K562 (cell line): Measurements from ENCODE around the gene SDCCAG8. TPM values are rescaled to one million over a fixed set of nuclear protein-coding genes. Genes with fewer than 3 reads are reported as not detected.

Experiments
- ATAC-seq: fragments of 200-7000 bp; cut with Tn5 transposase; 3 replicates; pipeline ENCODE4 v1.9.1; 2020; ENCODE audit warnings: moderate library complexity
- Bru-seq: library from RNA; stranded (reverse); fragments of 400-500 nt; gene quantifications from one replicate; lab custom pipeline; 2021; lab: Mats Ljungman, UMichigan
- BruChase-seq, 2 experiments: library from RNA; stranded (reverse); fragments of 400-500 nt; gene quantifications; one replicate each; lab custom pipeline; 2021; lab: Mats Ljungman, UMichigan
- BruUV-seq: library from RNA; stranded (reverse); fragments of 400-500 nt; replicated peaks from 2 replicates; lab custom pipeline; 2021; lab: Mats Ljungman, UMichigan
- CTCF ChIA-PET: fragments of 300-600 bp; formaldehyde crosslinking; extraction: SDS; loops from one replicate; lab custom pipeline; 2021; ENCODE audit warnings: low intra/inter-chr PET ratio; lab: Yijun Ruan, JAX
- POLR2A ChIA-PET: fragments of 300-600, 350-650 bp; sonication (Branson Sonifier 250); formaldehyde crosslinking; extraction: SDS; loops from one replicate; lab custom pipeline; 2021; ENCODE audit warnings: antibody characterized with exemption, inconsistent platforms; lab: Yijun Ruan, JAX
- DNase-seq, 4 experiments: peaks; one replicate each; pipeline versions ENCODE4 v3.0.0 to v3.0.0-alpha.2; 2011 to 2018; ENCODE audit warnings: low spot score in 3 of 4, mixed read lengths in 3 of 4; ENCODE audit errors: extremely low read depth in 1 of 4
- FAIRE-seq: peaks from 2 replicates; lab custom pipeline; 2011; peaks lifted over from hg19 to GRCh38; lab: Jason Lieb, UNC
- H2AFZ ChIP-seq: 2 replicates; pipeline ENCODE4 v1.6.0; 2011; ENCODE audit warnings: low read depth, low read length, control low read depth, inconsistent platforms
- H3K27ac ChIP-seq: fragments of 200-600 bp; 3 replicates; pipeline ENCODE4 v1.8.0; 2011; ENCODE audit warnings: low read depth, mild to moderate bottlenecking, control low read depth, inconsistent platforms, low read length, moderate library complexity, mixed read lengths; ENCODE audit errors: extremely low read depth
- H3K27me3 ChIP-seq, 2 experiments: fragments of 300-600 bp in 1 of 2; 2 replicates in 1 of 2; 3 replicates in 1 of 2; pipeline versions ENCODE4 v1.6.0 to v1.8.0; 2011; ENCODE audit warnings: inconsistent platforms in 2 of 2, low read length in 2 of 2, mild to moderate bottlenecking in 1 of 2, mixed read lengths in 1 of 2, moderate library complexity in 1 of 2; ENCODE audit not compliant: control insufficient read depth in 2 of 2, insufficient read depth in 2 of 2
- H3K36me3 ChIP-seq: fragments of 300-600 bp; 3 replicates; pipeline ENCODE4 v1.8.0; 2011; ENCODE audit warnings: mild to moderate bottlenecking, low read length, inconsistent platforms; ENCODE audit not compliant: control insufficient read depth, insufficient read depth
- H3K4me1 ChIP-seq, 2 experiments: fragments of 200-600 bp in 1 of 2; replicated peaks in 1 of 2; 2 replicates in 1 of 2; 3 replicates in 1 of 2; pipeline versions ENCODE4 v1.5.1 to v1.8.0; 2011; ENCODE audit warnings: inconsistent platforms in 2 of 2, low read length in 2 of 2, mild to moderate bottlenecking in 1 of 2, mixed read lengths in 1 of 2, moderate library complexity in 1 of 2; ENCODE audit not compliant: control insufficient read depth in 2 of 2, insufficient read depth in 2 of 2
- H3K4me2 ChIP-seq: 2 replicates; pipeline ENCODE4 v1.6.1; 2011; ENCODE audit warnings: low read length, control low read depth, inconsistent platforms, mixed read lengths; ENCODE audit not compliant: insufficient read depth
- H3K4me3 ChIP-seq: fragments of 200-600 bp; sonication (generic), shearing (Covaris generic); 2 replicates; pipeline ENCODE4 v1.5.1; 2016; ENCODE audit warnings: control low read depth, inconsistent platforms
- H3K79me2 ChIP-seq: fragments of 200-600 bp; 3 replicates; pipeline ENCODE4 v1.8.0; 2011; ENCODE audit warnings: low read length, inconsistent platforms; ENCODE audit not compliant: control insufficient read depth, insufficient read depth
- H3K9ac ChIP-seq, 2 experiments: 2 replicates each; pipeline versions ENCODE4 v1.6.0 to v1.6.1; 2011; ENCODE audit warnings: low read depth in 2 of 2, low read length in 2 of 2, control low read depth in 1 of 2, inconsistent platforms in 1 of 2, mild to moderate bottlenecking in 1 of 2, mixed read lengths in 1 of 2; ENCODE audit not compliant: insufficient read depth in 1 of 2
- H3K9me1 ChIP-seq: one replicate; pipeline ENCODE4 v1.6.0; 2011; ENCODE audit warnings: inconsistent platforms, mild to moderate bottlenecking, low read length, moderate library complexity; ENCODE audit not compliant: control insufficient read depth, insufficient read depth
- H3K9me3 ChIP-seq: replicated peaks from 2 replicates; pipeline ENCODE4 v1.5.1; 2011; ENCODE audit warnings: low read depth, low read length, inconsistent platforms; ENCODE audit not compliant: control insufficient read depth, insufficient read depth
- H4K20me1 ChIP-seq: replicated peaks from 2 replicates; pipeline ENCODE4 v1.6.1; 2011; ENCODE audit warnings: low read length, inconsistent platforms, mixed read lengths; ENCODE audit not compliant: control insufficient read depth, insufficient read depth
- HDAC1 ChIP-seq, 2 experiments: fragments of 450-650 bp; IDR thresholded peaks; 2 replicates each; pipeline ENCODE4 v1.6.1; 2016 to 2017; ENCODE audit warnings: inconsistent platforms in 1 of 2, mild to moderate bottlenecking in 1 of 2, moderate library complexity in 1 of 2
- RFX1 ChIP-seq: fragments of 450-650 bp; IDR thresholded peaks from 2 replicates; pipeline ENCODE4 v1.6.1; 2016; ENCODE audit warnings: mild to moderate bottlenecking, moderate library complexity
- ZNF232 ChIP-seq: sonication (generic); formaldehyde crosslinking; IDR thresholded peaks from 2 replicates; pipeline ENCODE4 v1.8.0; 2022; ENCODE audit warnings: mild to moderate bottlenecking, missing genetic modification reagents
- ZNF274 ChIP-seq: IDR thresholded peaks from 2 replicates; pipeline ENCODE4 v1.6.1; 2011; ENCODE audit warnings: low read depth, mild to moderate bottlenecking, low read length, moderate library complexity, borderline replicate concordance
- ZNF639 ChIP-seq, 2 experiments: fragments of 200-800 bp in 1 of 2; sonication (Bioruptor generic) in 1 of 2; sonication (generic) in 1 of 2; formaldehyde crosslinking in 1 of 2; IDR thresholded peaks in 1 of 2; conservative IDR thresholded peaks in 1 of 2; 2 replicates each; pipeline versions ENCODE4 v1.5.0 to v1.6.1; 2016 to 2020; ENCODE audit warnings: missing compliant biosample characterization in 1 of 2, missing genetic modification characterization in 1 of 2, missing genetic modification reagents in 1 of 2
- WGBS: fragments of 100-300 bp; shearing (Covaris generic); methylation state at CpG from one replicate; pipeline ENCODE4 v1.1.6; 2016; ENCODE audit warnings: low coverage, mixed read lengths; ENCODE audit not compliant: insufficient coverage; ENCODE audit errors: missing lambda C conversion rate; 5-methylcytosine and 5-hydroxymethylcytosine counted together
- in situ Hi-C: fragments of 300-500 bp; cut with MboI; formaldehyde crosslinking; loops from 4 replicates; pipeline ENCODE4 v1.15.0; 2018; ENCODE audit warnings: inconsistent platforms, mixed read lengths
- intact Hi-C: fragments of 100-400 bp; cut with micrococcal nuclease; formaldehyde crosslinking; loops from 2 replicates; pipeline ENCODE4 v1.14.2; 2022
- long read RNA-seq, 3 experiments: library from polyadenylated mRNA in 2 of 3; library from RNA in 1 of 3; unstranded in 2 of 3; stranded (forward) in 1 of 3; transcript quantifications; one replicate each; pipeline ENCODE4 v2.0.0, GENCODE V29; 2019 to 2022
- polyA minus RNA-seq, 3 experiments: library from RNA; depleted of rRNA, polyadenylated mRNA; stranded (reverse); fragments of >200 nt; gene quantifications; 2 replicates each; pipeline ENCODE4 v1.2.3, GENCODE V29; 2011
- polyA plus RNA-seq, 8 experiments: library from polyadenylated mRNA; depleted of rRNA in 4 of 8; stranded (reverse) in 5 of 8; unstranded in 3 of 8; fragments of >200 nt; fragmentation: Nextera tagmentation in 2 of 8; fragmentation: Illumina TruSeq in 1 of 8; extraction: Ambion mirVana in 2 of 8; extraction: Trizol in 1 of 8; gene quantifications; 2 replicates each; pipeline versions ENCODE4 v1.2.1 to v1.2.3, GENCODE V29; 2011 to 2014; ENCODE audit warnings: inconsistent platforms in 1 of 8, missing spikeins in 1 of 8
- total RNA-seq, 7 experiments: library from RNA; depleted of rRNA in 6 of 7; stranded (reverse); fragments of >200 nt in 6 of 7; fragmentation: Illumina TruSeq in 2 of 7; extraction: Trizol in 2 of 7; gene quantifications; 2 replicates each; pipeline versions ENCODE4 v1.2.1 to v1.2.3, GENCODE V29; 2011 to 2021; ENCODE audit warnings: low replicate concordance in 1 of 7
- TF ChIP-seq, protein P1 (sequence below): sonication (generic); formaldehyde crosslinking; IDR thresholded peaks from 2 replicates; pipeline ENCODE4 v1.8.1; 2023; ENCODE audit warnings: mild to moderate bottlenecking, missing genetic modification reagents
- TF ChIP-seq, protein P2 (sequence below): fragments of 450-650 bp; IDR thresholded peaks from 2 replicates; pipeline ENCODE4 v1.6.1; 2016; ENCODE audit warnings: borderline replicate concordance

SDCCAG8 gene
- total RNA-seq (2011; cell fraction: chromatin; rRNA removed; ENCODE audit: low replicate concordance) = 59.4 and 127 TPM in 2 replicates
- 15.7 and 21.7 TPM in 2 replicates for total RNA-seq (2011; cell fraction: nucleolus; rRNA removed)
- total RNA-seq (2011; cell fraction: nucleoplasm; rRNA removed) = 42.4 and 44.1 TPM in 2 replicates
- total RNA-seq (2014; rRNA removed) = 17.9 and 22.7 TPM in 2 replicates
- total RNA-seq (2014; rRNA removed; fragmentation: Illumina TruSeq; extraction: Trizol) = 24.5 and 25.4 TPM in 2 replicates
- total RNA-seq (2015; rRNA removed; fragmentation: Illumina TruSeq; extraction: Trizol) = 26.6 and 32.6 TPM in 2 replicates
- total RNA-seq (2021) = 23.8 and 26.1 TPM in 2 replicates
- polyA plus RNA-seq (2011; rRNA removed) = 36.7 and 38.7 TPM in 2 replicates
- 17.0 and 20.6 TPM in 2 replicates for polyA plus RNA-seq (2011; cell fraction: cytosol; rRNA removed)
- 24.8 and 39.9 TPM in 2 replicates for polyA plus RNA-seq (2011; cell fraction: nucleus; rRNA removed)
- polyA plus RNA-seq (2012) = 17.8 and 30.1 TPM in 2 replicates
- 17.5 and 25.0 TPM in 2 replicates for polyA plus RNA-seq (2014; fragmentation: Illumina TruSeq; extraction: Trizol)
- 10 to 100 TPM; 21.6 to 29.6 TPM for polyA plus RNA-seq (2014; fragmentation: Nextera tagmentation; extraction: Ambion mirVana)
- 17.4 and 28.8 TPM in 2 replicates for polyA plus RNA-seq (2014; rRNA removed)
- polyA minus RNA-seq (2011; rRNA and poly(A)+ RNA removed) = 56.5 and 97.6 TPM in 2 replicates
- 11.2 and 20.3 TPM in 2 replicates for polyA minus RNA-seq (2011; cell fraction: cytosol; rRNA and poly(A)+ RNA removed)
- polyA minus RNA-seq (2011; cell fraction: nucleus; rRNA and poly(A)+ RNA removed) = 25.3 and 52.1 TPM in 2 replicates
- Bru-seq, nascent RNA = percentile 68 among the genes with signal in this experiment
- percentile 66 among the genes with signal in this experiment for BruChase-seq, experiment 1, labeled RNA remaining after a 2-hour chase
- BruChase-seq, experiment 2, labeled RNA remaining after a 6-hour chase = percentile 61 among the genes with signal in this experiment
- long read RNA-seq, experiment 1, partial matches to known transcripts = 24 of 61 reads
- long read RNA-seq, experiment 1, other reads (novel, unspliced or antisense) = 33 of 61 reads
- long read RNA-seq, experiment 2, partial matches to known transcripts = 3 of 18 reads
- long read RNA-seq, experiment 2, other reads (novel, unspliced or antisense) = 14 of 18 reads
- long read RNA-seq, experiment 3, partial matches to known transcripts = 6 of 17 reads
- long read RNA-seq, experiment 3, other reads (novel, unspliced or antisense) = 11 of 17 reads

- H4K20me1 ChIP-seq = no peaks in the 10 kb centered on the region
- CTCF ChIA-PET = no interaction called here
- peak within 1 kb of the TSS; percentile 82 for H3K4me3 ChIP-seq
- peak within 1 kb of the TSS; percentile 97 for H3K27ac ChIP-seq
- H3K9me3 ChIP-seq = no peaks in the 10 kb centered on the region
- no peaks in the 10 kb centered on the region for H3K27me3 ChIP-seq
- POLR2A ChIA-PET = interaction anchor here (0.7 to 4.1 kb wide), 12 partner anchors 9 to 1097 kb away, joined by 3 to 19 read pairs (median 5); no protein-coding TSS in a partner anchor
- under 1% methylated on average over 32 of the region's 32 CpGs for WGBS
- BruUV-seq = TSS peak; percentile 74
- peak; percentile 91 to 100 (median 94) for DNase-seq
- ATAC-seq = peak; percentile 81
- intact Hi-C loops = loop anchor here (2.0 to 5.0 kb wide), 3 partner anchors 43 to 1606 kb away; partner anchors contain the start of gene HNRNPU
- peak within 1 kb of the TSS; percentile 90 for H3K4me2 ChIP-seq
- H3K36me3 ChIP-seq = no peaks in the 10 kb centered on the region; the same call in 2 of the 3 replicates
- H3K79me2 ChIP-seq = peaks cover 72% of the 10 kb centered on the region
- H3K9me1 ChIP-seq = no peaks in the 10 kb centered on the region
- FAIRE-seq = peak; percentile 98
- H3K4me1 ChIP-seq = peaks cover 9 to 13% of the 10 kb centered on the region in 2 experiments
- H3K9ac ChIP-seq = peak within 1 kb of the TSS; percentile 91 to 96
- H2AFZ ChIP-seq = peak within 1 kb of the TSS; percentile 93
- in situ Hi-C loops = no loop called here
- TF ChIP-seq ZNF274 (no peak), ZNF639 (CRISPR knock-in tag; conservative IDR thresholded peaks at IDR 0.05 in 1 of 2, IDR thresholded peaks at IDR 0.05 in 1 of 2) (0 out of 4 replicates have a peak, but pooled peaks of 1 of the 2 experiments have one; percentile 2), ZNF232 (CRISPR knock-in tag) (0 out of 2 replicates have a peak, but pooled peaks have one; percentile 25), RFX1 (peak; percentile 88), HDAC1 (IDR thresholded peaks at IDR 0.05) (peak in 1 of 2 experiments; percentile 90; a peak in 3 of 4 replicates)
- TF ChIP-seq, protein P1, sequence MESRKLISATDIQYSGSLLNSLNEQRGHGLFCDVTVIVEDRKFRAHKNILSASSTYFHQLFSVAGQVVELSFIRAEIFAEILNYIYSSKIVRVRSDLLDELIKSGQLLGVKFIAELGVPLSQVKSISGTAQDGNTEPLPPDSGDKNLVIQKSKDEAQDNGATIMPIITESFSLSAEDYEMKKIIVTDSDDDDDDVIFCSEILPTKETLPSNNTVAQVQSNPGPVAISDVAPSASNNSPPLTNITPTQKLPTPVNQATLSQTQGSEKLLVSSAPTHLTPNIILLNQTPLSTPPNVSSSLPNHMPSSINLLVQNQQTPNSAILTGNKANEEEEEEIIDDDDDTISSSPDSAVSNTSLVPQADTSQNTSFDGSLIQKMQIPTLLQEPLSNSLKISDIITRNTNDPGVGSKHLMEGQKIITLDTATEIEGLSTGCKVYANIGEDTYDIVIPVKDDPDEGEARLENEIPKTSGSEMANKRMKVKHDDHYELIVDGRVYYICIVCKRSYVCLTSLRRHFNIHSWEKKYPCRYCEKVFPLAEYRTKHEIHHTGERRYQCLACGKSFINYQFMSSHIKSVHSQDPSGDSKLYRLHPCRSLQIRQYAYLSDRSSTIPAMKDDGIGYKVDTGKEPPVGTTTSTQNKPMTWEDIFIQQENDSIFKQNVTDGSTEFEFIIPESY (CRISPR knock-in tag) = peak; percentile 52
- TF ChIP-seq, protein P2, sequence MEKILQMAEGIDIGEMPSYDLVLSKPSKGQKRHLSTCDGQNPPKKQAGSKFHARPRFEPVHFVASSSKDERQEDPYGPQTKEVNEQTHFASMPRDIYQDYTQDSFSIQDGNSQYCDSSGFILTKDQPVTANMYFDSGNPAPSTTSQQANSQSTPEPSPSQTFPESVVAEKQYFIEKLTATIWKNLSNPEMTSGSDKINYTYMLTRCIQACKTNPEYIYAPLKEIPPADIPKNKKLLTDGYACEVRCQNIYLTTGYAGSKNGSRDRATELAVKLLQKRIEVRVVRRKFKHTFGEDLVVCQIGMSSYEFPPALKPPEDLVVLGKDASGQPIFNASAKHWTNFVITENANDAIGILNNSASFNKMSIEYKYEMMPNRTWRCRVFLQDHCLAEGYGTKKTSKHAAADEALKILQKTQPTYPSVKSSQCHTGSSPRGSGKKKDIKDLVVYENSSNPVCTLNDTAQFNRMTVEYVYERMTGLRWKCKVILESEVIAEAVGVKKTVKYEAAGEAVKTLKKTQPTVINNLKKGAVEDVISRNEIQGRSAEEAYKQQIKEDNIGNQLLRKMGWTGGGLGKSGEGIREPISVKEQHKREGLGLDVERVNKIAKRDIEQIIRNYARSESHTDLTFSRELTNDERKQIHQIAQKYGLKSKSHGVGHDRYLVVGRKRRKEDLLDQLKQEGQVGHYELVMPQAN = peak; percentile 87; the same call in 1 of the 2 replicates
Observed at GRCh38 chr1:243255791-243256512, at the start of gene SDCCAG8. Gene SDCCAG8, plus strand, starts transcription at chr1:243256041. Its CDS starts 133 bp downstream, at chr1:243256174.
